Esophagus squamous epithelium (tissue), 5 donors: Measurements from ENCODE around the gene ZNF710. TPM values are rescaled to one million over a fixed set of nuclear protein-coding genes. Genes with fewer than 3 reads are reported as not detected.

Source experiments
- DNase-seq: peaks from one replicate; lab custom pipeline; 2025; lab: John Stamatoyannopoulos, UW
- H3K27ac ChIP-seq, 4 donors: fragments of 200-600 bp; sonication (generic); one replicate each; pipeline ENCODE4 v1.5.1; 2016 to 2019; ENCODE audit warnings: mild to moderate bottlenecking in 1 of 4
- H3K27me3 ChIP-seq, 4 donors: fragments of 200-600 bp; sonication (generic); 1 replicate in 3 of 4; 2 replicates in 1 of 4; pipeline versions ENCODE4 v1.5.1 to v1.6.0; 2017 to 2021; ENCODE audit warnings: antibody characterized with exemption in 1 of 4
- H3K36me3 ChIP-seq, 3 donors: fragments of 200-600 bp; sonication (generic); one replicate each; pipeline ENCODE4 v1.5.1; 2016 to 2019
- H3K4me1 ChIP-seq, 3 donors: fragments of 200-600 bp; sonication (generic); one replicate each; pipeline ENCODE4 v1.5.1; 2017 to 2019
- H3K4me3 ChIP-seq, 4 donors: fragments of 200-600 bp; sonication (generic); 1 replicate in 3 of 4; 2 replicates in 1 of 4; pipeline ENCODE4 v1.5.1; 2016 to 2019; ENCODE audit warnings: mild to moderate bottlenecking in 2 of 4, moderate library complexity in 1 of 4
- H3K9me3 ChIP-seq, 3 donors: fragments of 200-600 bp; sonication (generic); one replicate each; pipeline ENCODE4 v1.5.1; 2016 to 2019
- CTCF ChIP-seq, 6 experiments: fragments of 450-650 bp in 4 of 6; fragments of 200-600 bp in 2 of 6; sonication (generic) in 2 of 6; IDR thresholded peaks; one replicate each; pipeline ENCODE4 v1.5.1; 2016 to 2019; ENCODE audit warnings: antibody characterized with exemption in 6 of 6, mild to moderate bottlenecking in 4 of 6, moderate library complexity in 4 of 6
- POLR2A ChIP-seq, 4 donors: fragments of 450-650 bp; IDR thresholded peaks; one replicate each; pipeline ENCODE4 v1.6.1; 2017; ENCODE audit warnings: antibody characterized with exemption in 4 of 4, mild to moderate bottlenecking in 4 of 4, moderate library complexity in 3 of 4
- WGBS, 2 donors: methylation state at CpG; one replicate each; pipeline ENCODE4 v1.1.5; 2018; 5-methylcytosine and 5-hydroxymethylcytosine counted together
- intact Hi-C: fragments of 100-400 bp; cut with DNase I; formaldehyde crosslinking; loops from one replicate; pipeline ENCODE4 v1.15.0; 2022
- total RNA-seq, 4 donors: library from RNA; depleted of rRNA; stranded (reverse); fragments of >200 nt; gene quantifications; one replicate each; pipeline ENCODE4 v1.1.0, GENCODE V29; 2016
- donor health status: DM: yes; HTN: yes; CAD: no.

The ZNF710 gene
- total RNA-seq, 4 donors from 2014 or later = 15.1 to 27.4 (median 21.4) TPM

GRCh38 chr15:90060797-90061196 lies 59.7 kb downstream of the ZNF710 start:
- Histone ChIP-seq H3K4me1 (peaks cover 38 to 81% (median 52%) of the 10 kb centered on the region in 3 donors), H3K27ac (peak overlapping the region in 3 of 4 donors; percentile 45 to 85 (median 79)), H3K36me3 (no peaks in the 10 kb centered on the region), H3K27me3 (no peaks in the 10 kb centered on the region), H3K4me3 (no peak overlapping the region), H3K9me3 (no peaks in the 10 kb centered on the region)
- TF ChIP-seq CTCF (IDR thresholded peaks at IDR 0.05) = no peak
- DNase-seq = no peak
- intact Hi-C loops = no loop called here
- 40 to 64% methylated on average over 3 of the region's 3 CpGs for WGBS, 2 donors

- Histone ChIP-seq H3K4me3 (no peak overlapping the region), H3K27me3 (no peaks in the 10 kb centered on the region), H3K9me3 (no peaks in the 10 kb centered on the region), H3K4me1 (peaks cover 44 to 90% (median 52%) of the 10 kb centered on the region in 3 donors), H3K36me3 (peaks cover 0 to under 1% (median under 1%) of the 10 kb centered on the region in 3 donors), H3K27ac (peak overlapping the region; percentile 77 to 85 (median 82))
- DNase-seq = no peak
- WGBS, 2 donors = 35 to 37% methylated on average over 7 of the region's 8 CpGs
- intact Hi-C loops = no loop called here
- TF ChIP-seq POLR2A (IDR thresholded peaks at IDR 0.05) (no peak), CTCF (IDR thresholded peaks at IDR 0.05) (no peak)
These were observed 60.9 kb downstream of the ZNF710 start for GRCh38 chr15:90062023-90062442.

- Histone ChIP-seq H3K4me3 (no peak overlapping the region), H3K9me3 (no peaks in the 10 kb centered on the region), H3K4me1 (peaks cover 45 to 91% (median 52%) of the 10 kb centered on the region in 3 donors), H3K27ac (peak overlapping the region; percentile 77 to 85 (median 82)), H3K36me3 (peaks cover 0 to 6% (median 5%) of the 10 kb centered on the region in 3 donors), H3K27me3 (no peaks in the 10 kb centered on the region)
- DNase-seq = no peak
- 60 to 71% methylated on average over 7 to 10 of the region's 16 CpGs for whole genome bisulfite sequencing, 2 donors
- TF ChIP-seq POLR2A (IDR thresholded peaks at IDR 0.05) = no peak
- no peak for TF ChIP-seq CTCF (IDR thresholded peaks at IDR 0.05)
- intact Hi-C loops = no loop called here
These were observed 61.4 kb downstream of the ZNF710 start for GRCh38 chr15:90062462-90062932.

- no peak for TF ChIP-seq POLR2A (IDR thresholded peaks at IDR 0.05)
- TF ChIP-seq CTCF (IDR thresholded peaks at IDR 0.05) = no peak
- peak overlapping the region; percentile 77 to 85 (median 82) for H3K27ac ChIP-seq
- H3K4me3 ChIP-seq = no peak overlapping the region
- H3K9me3 ChIP-seq = no peaks in the 10 kb centered on the region
- no peaks in the 10 kb centered on the region for H3K27me3 ChIP-seq
- peaks cover 45 to 85% (median 52%) of the 10 kb centered on the region in 3 donors for H3K4me1 ChIP-seq
- peaks cover under 1 to 12% (median 11%) of the 10 kb centered on the region in 3 donors for H3K36me3 ChIP-seq
- intact Hi-C loops = no loop called here
- WGBS, 2 donors = 69 to 79% methylated on average over 6 to 15 of the region's 20 CpGs
- DNase-seq = no peak
These were observed 62.0 kb downstream of the ZNF710 start for GRCh38 chr15:90062973-90063769.

- DNase-seq = no peak
- H3K27me3 ChIP-seq = no peaks in the 10 kb centered on the region
- no peaks in the 10 kb centered on the region for H3K9me3 ChIP-seq
- peak overlapping the region; percentile 77 to 85 (median 82) for H3K27ac ChIP-seq
- 60 to 86% methylated on average over 1 to 8 of the region's 11 CpGs for WGBS, 2 donors
- H3K36me3 ChIP-seq = peaks cover 4 to 18% (median 14%) of the 10 kb centered on the region in 3 donors
- no peak overlapping the region for H3K4me3 ChIP-seq
- peak in 1 of 4 donors; percentile 22 for TF ChIP-seq POLR2A (IDR thresholded peaks at IDR 0.05)
- TF ChIP-seq CTCF (IDR thresholded peaks at IDR 0.05) = no peak
- intact Hi-C loops = no loop called here
- H3K4me1 ChIP-seq = peaks cover 45 to 79% (median 52%) of the 10 kb centered on the region in 3 donors
These were observed 62.7 kb downstream of the ZNF710 start for GRCh38 chr15:90063770-90064247.
